KBM-7 (cell line): Measurements from ENCODE around the gene DPH3.

Experiments used
- DNase-seq: peaks from one replicate; pipeline ENCODE4 v3.0.0-alpha.2; 2015
- in situ Hi-C: fragments of 300-500 bp; cut with MboI; formaldehyde crosslinking; loops from 2 replicates; pipeline ENCODE4 v1.14.3; 2020; ENCODE audit warnings: low sequenced_read_pairs, low pct_unique_long_range_greater_than_20kb, mixed read lengths

The DPH3 gene

GRCh38 chr3:16262174-16262573 is 2.6 kb downstream of the DPH3 start:
- in situ Hi-C loops, result no loop called here
- no peak for DNase-seq

GRCh38 chr3:16260046-16260445 is 4.7 kb downstream of the DPH3 start:
- in situ Hi-C loops, result no loop called here
- no peak for DNase-seq

- no peak for DNase-seq
- in situ Hi-C loops, result no loop called here
Measured at GRCh38 chr3:16258866-16259265, 5.9 kb downstream of the DPH3 start.

GRCh38 chr3:16258177-16258576 is 6.6 kb downstream of the DPH3 start:
- DNase-seq, result no peak
- in situ Hi-C loops, result no loop called here

GRCh38 chr3:16257309-16257708 is 7.4 kb downstream of the DPH3 start:
- in situ Hi-C loops, result no loop called here

GRCh38 chr3:16255726-16256125 is 9.0 kb downstream of the DPH3 start:
- in situ Hi-C loops, result no loop called here
- DNase-seq, result no peak

More at GRCh38 chr3:16257309-16257708, 7.4 kb downstream of the DPH3 start:
- DNase-seq, result no peak

- in situ Hi-C loops, result no loop called here
- no peak for DNase-seq
Measured at GRCh38 chr3:16255326-16255725, 9.4 kb downstream of the DPH3 start.

GRCh38 chr3:16254916-16255315 is 9.8 kb downstream of the DPH3 start:
- no peak for DNase-seq
- in situ Hi-C loops, result no loop called here

GRCh38 chr3:16253601-16254000 is 11.1 kb downstream of the DPH3 start:
- in situ Hi-C loops, result no loop called here

GRCh38 chr3:16252988-16253387 is 11.8 kb downstream of the DPH3 start:
- DNase-seq, result no peak
- in situ Hi-C loops, result no loop called here

More at GRCh38 chr3:16253601-16254000, 11.1 kb downstream of the DPH3 start:
- DNase-seq, result peak; percentile 11

GRCh38 chr3:16252243-16252978 is 12.3 kb downstream of the DPH3 start:
- no peak for DNase-seq
- in situ Hi-C loops, result no loop called here

- in situ Hi-C loops, result no loop called here
- DNase-seq, result no peak
Measured at GRCh38 chr3:16251316-16252085, 13.2 kb downstream of the DPH3 start.

- in situ Hi-C loops, result no loop called here
- DNase-seq, result no peak
Measured at GRCh38 chr3:16249886-16250285, 14.9 kb downstream of the DPH3 start.

GRCh38 chr3:16249336-16249735 is 15.4 kb downstream of the DPH3 start:
- peak; percentile 31 for DNase-seq
- in situ Hi-C loops, result no loop called here

- in situ Hi-C loops, result no loop called here
- no peak for DNase-seq
Measured at GRCh38 chr3:16248556-16248955, 16.2 kb downstream of the DPH3 start.

GRCh38 chr3:16247282-16248061 is 17.3 kb downstream of the DPH3 start:
- in situ Hi-C loops, result no loop called here
- DNase-seq, result peak; percentile 84

GRCh38 chr3:16245609-16246008 is 19.1 kb downstream of the DPH3 start:
- DNase-seq, result no peak
- in situ Hi-C loops, result no loop called here

- in situ Hi-C loops, result no loop called here
Measured at GRCh38 chr3:16243706-16244490, 20.8 kb downstream of the DPH3 start.

GRCh38 chr3:16242177-16242576 is 22.6 kb downstream of the DPH3 start:
- in situ Hi-C loops, result no loop called here
- no peak for DNase-seq

More at GRCh38 chr3:16243706-16244490, 20.8 kb downstream of the DPH3 start:
- DNase-seq, result no peak
